Measurements from ENCODE around the gene URI1. TPM values are rescaled to one million over a fixed set of nuclear protein-coding genes. Genes with fewer than 3 reads are reported as not detected.
A peak's percentile ranks its signal among the peaks of the same experiment; 100 is the strongest.

Gene URI1
- total RNA-seq, 1 donor from 2014 or later, result 43.7 TPM

- TF ChIP-seq CTCF (IDR thresholded peaks at IDR 0.05), result peak; percentile 49
- H3K4me1 Mint-ChIP-seq (ENCODE audit: unreplicated experiment), result peaks cover 55% of the 10 kb centered on the region
- no peaks in the 10 kb centered on the region for H3K27me3 Mint-ChIP-seq (ENCODE audit: unreplicated experiment)
- H3K4me3 Mint-ChIP-seq (ENCODE audit: unreplicated experiment), result no peak overlapping the region
- peak overlapping the region; percentile 58 for H3K27ac Mint-ChIP-seq (ENCODE audit: unreplicated experiment)
- H3K9me3 Mint-ChIP-seq (ENCODE audit: unreplicated experiment), result no peaks in the 10 kb centered on the region
- no peaks in the 10 kb centered on the region for H3K36me3 Mint-ChIP-seq (ENCODE audit: unreplicated experiment)
- DNase-seq (ENCODE audit: extremely low spot score, unreplicated experiment), result no peak
Measured at GRCh38 chr19:29966588-29967249, 24.7 kb downstream of the URI1 start.

DNA sequence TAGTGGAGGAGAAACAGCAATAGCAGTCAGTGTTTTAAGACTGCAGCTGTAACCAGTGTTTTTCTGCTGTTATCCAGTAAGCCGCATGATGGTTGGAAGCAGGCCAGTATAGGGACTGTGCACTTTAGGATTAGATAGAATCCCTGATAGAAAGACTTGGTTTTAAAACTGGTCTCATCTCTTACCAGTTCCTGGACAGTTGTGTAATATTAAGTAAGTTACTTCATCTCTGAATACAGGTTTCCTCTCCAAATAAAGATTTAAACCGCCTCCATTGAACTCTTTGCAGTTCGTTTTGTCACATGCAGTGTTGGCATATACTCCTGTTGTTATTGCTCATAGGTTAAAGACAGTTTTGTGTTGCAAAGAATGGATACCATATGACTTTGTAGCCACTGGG, 25.6 kb downstream of the URI1 start:
- no peak for TF ChIP-seq CTCF (IDR thresholded peaks at IDR 0.05)
- peak overlapping the region; percentile 14 for H3K27ac Mint-ChIP-seq (ENCODE audit: unreplicated experiment)
- peaks cover 56% of the 10 kb centered on the region for H3K4me1 Mint-ChIP-seq (ENCODE audit: unreplicated experiment)

DNA sequence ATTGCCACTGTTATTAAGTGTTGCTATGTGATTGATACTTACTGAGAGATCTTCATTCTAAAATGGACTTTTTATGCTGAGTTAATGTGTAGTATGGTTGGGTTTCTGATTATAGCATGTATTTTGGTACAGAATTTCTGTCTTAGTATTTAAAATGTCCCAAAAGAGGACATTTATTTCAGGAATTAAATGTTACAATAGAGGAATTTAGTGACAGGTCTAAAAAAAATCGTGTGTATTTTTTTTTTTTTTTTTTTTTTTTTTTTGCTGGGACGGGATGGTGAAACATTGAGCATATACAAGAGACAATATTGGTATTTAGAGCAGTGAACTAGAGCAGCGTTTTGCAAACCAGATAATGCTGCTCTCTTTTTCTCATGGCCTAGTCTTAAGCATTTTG, 27.9 kb downstream of the URI1 start:
- Mint-ChIP-seq H3K4me1 (ENCODE audit: unreplicated experiment) (peaks cover 39% of the 10 kb centered on the region), H3K27ac (ENCODE audit: unreplicated experiment) (no peak overlapping the region), H3K9me3 (ENCODE audit: unreplicated experiment) (no peaks in the 10 kb centered on the region), H3K27me3 (ENCODE audit: unreplicated experiment) (no peaks in the 10 kb centered on the region), H3K4me3 (ENCODE audit: unreplicated experiment) (no peak overlapping the region), H3K36me3 (ENCODE audit: unreplicated experiment) (no peaks in the 10 kb centered on the region)
- no peak for DNase-seq (ENCODE audit: extremely low spot score, unreplicated experiment)
- no peak for TF ChIP-seq CTCF (IDR thresholded peaks at IDR 0.05)

More for the DNA sequence above, 25.6 kb downstream of the URI1 start:
- Mint-ChIP-seq H3K4me3 (ENCODE audit: unreplicated experiment) (no peak overlapping the region), H3K27me3 (ENCODE audit: unreplicated experiment) (no peaks in the 10 kb centered on the region), H3K9me3 (ENCODE audit: unreplicated experiment) (no peaks in the 10 kb centered on the region), H3K36me3 (ENCODE audit: unreplicated experiment) (no peaks in the 10 kb centered on the region)
- no peak for DNase-seq (ENCODE audit: extremely low spot score, unreplicated experiment)

DNA sequence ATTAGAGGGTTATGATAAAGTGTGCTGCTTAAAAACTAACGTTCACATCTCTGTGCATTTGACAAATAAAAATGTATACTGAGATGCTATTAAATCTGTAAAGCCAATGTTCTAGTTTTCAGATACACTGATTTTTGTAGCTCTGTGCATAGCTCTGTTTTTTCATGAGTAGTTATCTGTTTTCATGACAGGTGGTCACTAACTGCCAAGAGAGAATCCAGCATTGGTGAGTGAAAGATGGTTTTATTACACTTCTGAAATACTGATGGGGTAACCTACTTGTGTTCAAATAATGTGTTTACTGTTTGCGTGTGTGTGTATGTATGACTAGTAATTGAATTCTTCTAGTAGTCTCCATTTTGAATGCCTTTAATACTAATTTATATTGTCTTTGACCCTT, 29.0 kb downstream of the URI1 start:
- no peak for DNase-seq (ENCODE audit: extremely low spot score, unreplicated experiment)
- H3K9me3 Mint-ChIP-seq (ENCODE audit: unreplicated experiment), result no peaks in the 10 kb centered on the region
- no peaks in the 10 kb centered on the region for H3K27me3 Mint-ChIP-seq (ENCODE audit: unreplicated experiment)
- H3K4me1 Mint-ChIP-seq (ENCODE audit: unreplicated experiment), result peaks cover 28% of the 10 kb centered on the region
- H3K27ac Mint-ChIP-seq (ENCODE audit: unreplicated experiment), result no peak overlapping the region
- TF ChIP-seq CTCF (IDR thresholded peaks at IDR 0.05), result no peak
- H3K36me3 Mint-ChIP-seq (ENCODE audit: unreplicated experiment), result no peaks in the 10 kb centered on the region
- H3K4me3 Mint-ChIP-seq (ENCODE audit: unreplicated experiment), result no peak overlapping the region

DNA sequence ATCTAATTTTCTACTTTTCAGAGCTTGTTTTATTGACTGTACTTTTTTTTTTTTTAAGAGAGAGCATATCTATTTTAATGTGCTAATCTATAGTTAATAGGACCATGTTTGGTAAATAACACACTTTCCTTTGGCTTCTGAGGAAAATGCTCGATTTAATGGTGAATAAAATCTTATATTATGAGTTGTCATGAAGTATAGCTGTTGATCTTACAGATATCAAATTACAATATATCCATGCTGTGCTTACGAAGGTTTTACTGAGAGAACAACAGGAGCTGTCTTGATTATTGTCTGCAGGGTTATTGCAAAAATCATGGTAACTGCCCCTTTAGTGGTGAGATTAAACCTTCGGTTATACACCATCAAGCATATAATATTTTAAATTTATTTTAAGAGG, 29.6 kb downstream of the URI1 start:
- DNase-seq (ENCODE audit: extremely low spot score, unreplicated experiment), result no peak
- TF ChIP-seq CTCF (IDR thresholded peaks at IDR 0.05), result no peak
- Mint-ChIP-seq H3K36me3 (ENCODE audit: unreplicated experiment) (no peaks in the 10 kb centered on the region), H3K4me1 (ENCODE audit: unreplicated experiment) (peaks cover 24% of the 10 kb centered on the region), H3K9me3 (ENCODE audit: unreplicated experiment) (no peaks in the 10 kb centered on the region), H3K4me3 (ENCODE audit: unreplicated experiment) (no peak overlapping the region), H3K27me3 (ENCODE audit: unreplicated experiment) (no peaks in the 10 kb centered on the region), H3K27ac (ENCODE audit: unreplicated experiment) (no peak overlapping the region)

Measured in osteocyte (in vitro differentiated cells).